Esophagus squamous epithelium (tissue), 5 donors: ENCODE measurements around the gene MRPL45. TPM values are rescaled to one million over a fixed set of nuclear protein-coding genes. Genes with fewer than 3 reads are reported as not detected.
"Not testable (repeated sequence)": the region's sequence is repeated elsewhere in the genome, so short reads cannot be mapped to it uniquely, and the experiment has no call there.

ENCODE experiments used
- DNase-seq: peaks from one replicate; lab custom pipeline; 2025; lab: John Stamatoyannopoulos, UW
- H3K27ac ChIP-seq, 4 donors: fragments of 200-600 bp; sonication (generic); one replicate each; pipeline ENCODE4 v1.5.1; 2016 to 2019; ENCODE audit warnings: mild to moderate bottlenecking in 1 of 4
- H3K27me3 ChIP-seq, 4 donors: fragments of 200-600 bp; sonication (generic); 1 replicate in 3 of 4; 2 replicates in 1 of 4; pipeline versions ENCODE4 v1.5.1 to v1.6.0; 2017 to 2021; ENCODE audit warnings: antibody characterized with exemption in 1 of 4
- H3K36me3 ChIP-seq, 3 donors: fragments of 200-600 bp; sonication (generic); one replicate each; pipeline ENCODE4 v1.5.1; 2016 to 2019
- H3K4me1 ChIP-seq, 3 donors: fragments of 200-600 bp; sonication (generic); one replicate each; pipeline ENCODE4 v1.5.1; 2017 to 2019
- H3K4me3 ChIP-seq, 4 donors: fragments of 200-600 bp; sonication (generic); 1 replicate in 3 of 4; 2 replicates in 1 of 4; pipeline ENCODE4 v1.5.1; 2016 to 2019; ENCODE audit warnings: mild to moderate bottlenecking in 2 of 4, moderate library complexity in 1 of 4
- H3K9me3 ChIP-seq, 3 donors: fragments of 200-600 bp; sonication (generic); one replicate each; pipeline ENCODE4 v1.5.1; 2016 to 2019
- POLR2A ChIP-seq, 4 donors: fragments of 450-650 bp; IDR thresholded peaks; one replicate each; pipeline ENCODE4 v1.6.1; 2017; ENCODE audit warnings: antibody characterized with exemption in 4 of 4, mild to moderate bottlenecking in 4 of 4, moderate library complexity in 3 of 4
- WGBS, 2 donors: methylation state at CpG; one replicate each; pipeline ENCODE4 v1.1.5; 2018; 5-methylcytosine and 5-hydroxymethylcytosine counted together
- intact Hi-C: fragments of 100-400 bp; cut with DNase I; formaldehyde crosslinking; loops from one replicate; pipeline ENCODE4 v1.15.0; 2022
- total RNA-seq, 4 donors: library from RNA; depleted of rRNA; stranded (reverse); fragments of >200 nt; gene quantifications; one replicate each; pipeline ENCODE4 v1.1.0, GENCODE V29; 2016
- TF ChIP-seq, protein P1 (sequence below), 6 experiments: fragments of 450-650 bp in 4 of 6; fragments of 200-600 bp in 2 of 6; sonication (generic) in 2 of 6; IDR thresholded peaks; one replicate each; pipeline ENCODE4 v1.5.1; 2016 to 2019; ENCODE audit warnings: antibody characterized with exemption in 6 of 6, mild to moderate bottlenecking in 4 of 6, moderate library complexity in 4 of 6
- donor health status: DM: yes; HTN: yes; CAD: no.

The MRPL45 gene
- total RNA-seq, 4 donors from 2014 or later, result 21.3 to 33.0 (median 29.9) TPM

- H3K27ac ChIP-seq, H3K4me3 ChIP-seq, H3K9me3 ChIP-seq, H3K27me3 ChIP-seq, intact Hi-C loops, H3K36me3 ChIP-seq, DNase-seq: not testable (repeated sequence)
- TF ChIP-seq, protein P1, sequence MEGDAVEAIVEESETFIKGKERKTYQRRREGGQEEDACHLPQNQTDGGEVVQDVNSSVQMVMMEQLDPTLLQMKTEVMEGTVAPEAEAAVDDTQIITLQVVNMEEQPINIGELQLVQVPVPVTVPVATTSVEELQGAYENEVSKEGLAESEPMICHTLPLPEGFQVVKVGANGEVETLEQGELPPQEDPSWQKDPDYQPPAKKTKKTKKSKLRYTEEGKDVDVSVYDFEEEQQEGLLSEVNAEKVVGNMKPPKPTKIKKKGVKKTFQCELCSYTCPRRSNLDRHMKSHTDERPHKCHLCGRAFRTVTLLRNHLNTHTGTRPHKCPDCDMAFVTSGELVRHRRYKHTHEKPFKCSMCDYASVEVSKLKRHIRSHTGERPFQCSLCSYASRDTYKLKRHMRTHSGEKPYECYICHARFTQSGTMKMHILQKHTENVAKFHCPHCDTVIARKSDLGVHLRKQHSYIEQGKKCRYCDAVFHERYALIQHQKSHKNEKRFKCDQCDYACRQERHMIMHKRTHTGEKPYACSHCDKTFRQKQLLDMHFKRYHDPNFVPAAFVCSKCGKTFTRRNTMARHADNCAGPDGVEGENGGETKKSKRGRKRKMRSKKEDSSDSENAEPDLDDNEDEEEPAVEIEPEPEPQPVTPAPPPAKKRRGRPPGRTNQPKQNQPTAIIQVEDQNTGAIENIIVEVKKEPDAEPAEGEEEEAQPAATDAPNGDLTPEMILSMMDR (IDR thresholded peaks at IDR 0.05), result peak in 3 of 6 experiments; percentile 20 to 33 (median 24)
- 42 to 48% methylated on average over 4 of the region's 12 CpGs for WGBS, 2 donors
- peaks cover 5 to 18% (median 6%) of the 10 kb centered on the region in 3 donors for H3K4me1 ChIP-seq
Measured at GRCh38 chr17:38288217-38288827, 8.6 kb upstream of the MRPL45 start.

GRCh38 chr17:38289760-38290159 lies 7.2 kb upstream of the MRPL45 start:
- H3K27me3 ChIP-seq, intact Hi-C loops: not testable (repeated sequence)

GRCh38 chr17:38295602-38296365 lies 1.2 kb upstream of the MRPL45 start:
- WGBS, 2 donors, result 59 to 60% methylated on average over 11 to 19 of the region's 21 CpGs
- H3K4me1 ChIP-seq, DNase-seq, H3K27me3 ChIP-seq, intact Hi-C loops, H3K9me3 ChIP-seq, H3K4me3 ChIP-seq: not testable (repeated sequence)
- Histone ChIP-seq H3K27ac (peak overlapping the region in 2 of 4 donors; percentile 14 to 77), H3K36me3 (peaks cover 0 to 16% (median 0%) of the 10 kb centered on the region in 3 donors)

More at GRCh38 chr17:38289760-38290159, 7.2 kb upstream of the MRPL45 start:
- H3K27ac ChIP-seq, H3K36me3 ChIP-seq, DNase-seq, H3K9me3 ChIP-seq, H3K4me3 ChIP-seq: not testable (repeated sequence)
- peaks cover 5 to 17% (median 6%) of the 10 kb centered on the region in 3 donors for H3K4me1 ChIP-seq
- WGBS, 2 donors, result 40 to 78% methylated on average over 1 of the region's 1 CpG

- no peak overlapping the region for H3K4me3 ChIP-seq
- no peak for TF ChIP-seq POLR2A (IDR thresholded peaks at IDR 0.05)
- peaks cover 0 to 76% (median 5%) of the 10 kb centered on the region in 3 donors for H3K36me3 ChIP-seq
- no peaks in the 10 kb centered on the region for H3K27me3 ChIP-seq
- intact Hi-C loops, result no loop called here
- no peaks in the 10 kb centered on the region for H3K9me3 ChIP-seq
- DNase-seq, result no peak
- 62 to 64% methylated on average over 3 of the region's 3 CpGs for WGBS, 2 donors
- no peak overlapping the region for H3K27ac ChIP-seq
- peaks cover 0 to 10% (median 0%) of the 10 kb centered on the region in 3 donors for H3K4me1 ChIP-seq
Measured at GRCh38 chr17:38315497-38315896, 18.5 kb downstream of the MRPL45 start.

DNA sequence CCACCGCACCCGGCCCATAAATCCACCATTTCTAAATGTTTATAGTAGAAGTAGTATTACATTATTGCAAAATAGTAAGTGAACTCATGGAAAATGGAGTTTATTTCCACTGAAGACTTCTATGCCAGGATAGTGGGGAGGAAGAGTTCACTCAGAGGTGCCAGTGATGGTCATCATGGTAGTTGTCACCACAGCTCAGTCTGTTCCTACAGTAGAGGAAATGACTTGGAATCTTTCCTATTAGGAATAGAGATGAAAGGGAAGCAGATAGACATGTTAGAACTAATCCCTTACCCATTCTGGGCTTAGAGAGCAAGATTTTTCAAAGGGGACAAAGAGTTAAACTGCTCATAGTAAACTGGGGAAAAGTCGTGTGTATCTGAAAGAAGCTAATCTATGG lies 20.1 kb downstream of the MRPL45 start:
- Histone ChIP-seq H3K4me3 (no peak overlapping the region), H3K36me3 (peaks cover 0 to 75% (median 5%) of the 10 kb centered on the region in 3 donors), H3K27me3 (no peaks in the 10 kb centered on the region), H3K27ac (no peak overlapping the region), H3K4me1 (peaks cover 0 to 25% (median 6%) of the 10 kb centered on the region in 3 donors), H3K9me3 (no peaks in the 10 kb centered on the region)
- 73 to 75% methylated on average over 3 of the region's 3 CpGs for WGBS, 2 donors
- no peak for TF ChIP-seq POLR2A (IDR thresholded peaks at IDR 0.05)
- TF ChIP-seq, protein P1 (IDR thresholded peaks at IDR 0.05), result no peak
- intact Hi-C loops, result no loop called here
- no peak for DNase-seq

DNA sequence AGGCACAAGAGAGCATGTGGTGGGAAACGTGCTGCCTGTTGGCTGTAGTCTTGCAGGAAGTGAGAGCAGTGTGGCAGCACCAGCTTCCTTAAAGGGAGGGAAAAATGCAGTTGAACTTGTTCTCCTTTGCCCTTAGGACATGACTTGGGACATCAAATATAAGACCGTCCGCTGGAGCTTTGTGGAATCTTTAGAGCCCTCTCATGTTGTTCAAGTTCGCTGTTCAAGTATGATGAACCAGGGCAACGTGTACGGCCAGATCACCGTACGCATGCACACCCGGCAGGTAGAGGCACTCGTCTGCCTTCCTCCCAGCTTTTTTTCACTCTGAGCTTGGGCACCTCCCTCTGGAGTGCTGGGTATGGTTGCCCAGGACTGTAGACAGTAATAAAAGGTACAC lies 23.5 kb downstream of the MRPL45 start:
- no peak for TF ChIP-seq POLR2A (IDR thresholded peaks at IDR 0.05)
- TF ChIP-seq, protein P1 (IDR thresholded peaks at IDR 0.05), result peak in 1 of 6 experiments; percentile 21
- intact Hi-C loops, result no loop called here
- peak overlapping the region; percentile 25 to 63 (median 52) for H3K27ac ChIP-seq
- H3K27me3 ChIP-seq, result no peaks in the 10 kb centered on the region
- H3K4me1 ChIP-seq, result peaks cover 0 to 29% (median 6%) of the 10 kb centered on the region in 3 donors
- peaks cover 0 to 71% (median 8%) of the 10 kb centered on the region in 3 donors for H3K36me3 ChIP-seq
- no peak overlapping the region for H3K4me3 ChIP-seq
- DNase-seq, result no peak
- WGBS, 2 donors, result 35 to 55% methylated on average over 10 of the region's 10 CpGs
- H3K9me3 ChIP-seq, result no peaks in the 10 kb centered on the region
